Glutamatergic neuron (in vitro differentiated cells): ENCODE results near the gene RIC3. TPM values are rescaled to one million over a fixed set of nuclear protein-coding genes. Genes with fewer than 3 reads are reported as not detected.

Source experiments
- DNase-seq: peaks from one replicate; pipeline ENCODE4 v3.0.0; 2022
- H3K27ac Mint-ChIP-seq: one replicate; pipeline ENCODE4 v1.8.0; 2020; ENCODE audit warnings: mild to moderate bottlenecking, mixed read lengths, inconsistent platforms; ENCODE audit not compliant: unreplicated experiment
- H3K27me3 Mint-ChIP-seq: one replicate; pipeline ENCODE4 v1.8.0; 2020; ENCODE audit warnings: mild to moderate bottlenecking, moderate library complexity, mixed read lengths, inconsistent platforms; ENCODE audit not compliant: unreplicated experiment
- H3K36me3 Mint-ChIP-seq: one replicate; pipeline ENCODE4 v1.8.0; 2020; ENCODE audit warnings: mild to moderate bottlenecking, mixed read lengths, inconsistent platforms; ENCODE audit not compliant: unreplicated experiment
- H3K4me1 Mint-ChIP-seq: one replicate; pipeline ENCODE4 v1.8.0; 2020; ENCODE audit warnings: mild to moderate bottlenecking, low read depth, mixed read lengths, inconsistent platforms; ENCODE audit not compliant: unreplicated experiment
- H3K4me3 Mint-ChIP-seq: one replicate; pipeline ENCODE4 v1.8.0; 2020; ENCODE audit warnings: mild to moderate bottlenecking, mixed read lengths, inconsistent platforms; ENCODE audit not compliant: unreplicated experiment
- H3K9me3 Mint-ChIP-seq: one replicate; pipeline ENCODE4 v1.8.0; 2020; ENCODE audit warnings: mild to moderate bottlenecking, moderate library complexity, mixed read lengths, inconsistent platforms; ENCODE audit not compliant: unreplicated experiment
- total RNA-seq: library from RNA; stranded (reverse); fragmentation: NEBNext Ultra II Directional; extraction: Animal tissue kit (Norgen Biotek cat#: 25700); gene quantifications from one replicate; pipeline ENCODE4 v1.2.1, GENCODE V29; 2021; ENCODE audit not compliant: unreplicated experiment
- TF ChIP-seq, protein P1 (sequence below): fragments of 200-600 bp; sonication (generic); IDR thresholded peaks from one replicate; pipeline ENCODE4 v1.5.0; 2021; ENCODE audit not compliant: partially characterized antibody, unreplicated experiment

RIC3 gene
- total RNA-seq, 1 donor from 2014 or later = 34.4 TPM

DNA sequence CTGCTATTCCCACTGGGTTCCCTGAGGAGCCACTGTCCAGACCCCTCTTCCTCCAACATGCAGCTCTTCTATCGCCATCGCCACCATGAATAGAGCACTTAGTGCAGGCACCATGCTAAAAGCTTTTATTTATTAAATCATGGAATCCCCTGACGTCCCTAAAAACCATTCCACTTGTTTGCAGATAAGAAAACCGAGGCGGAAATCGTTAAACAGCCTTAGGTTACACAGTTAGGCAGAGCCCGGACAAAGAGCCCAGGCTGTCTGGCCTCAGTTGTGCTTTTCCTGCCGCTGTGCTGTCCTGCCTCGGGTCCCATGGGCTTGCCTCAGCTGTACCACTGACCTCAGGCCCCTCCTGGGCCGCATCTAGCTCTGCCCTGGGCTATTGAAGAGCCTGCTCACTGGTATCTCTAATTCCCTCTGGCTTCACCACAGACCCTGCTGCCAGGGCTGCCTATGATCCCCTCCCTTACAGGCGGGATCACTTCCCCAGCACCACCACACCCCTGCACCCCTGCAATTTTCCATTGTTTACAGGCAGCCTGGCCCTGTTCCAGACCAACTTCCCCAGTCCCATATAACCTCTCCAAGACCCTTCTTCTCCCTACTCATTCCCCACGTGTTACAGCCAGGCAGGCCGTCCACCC is 100.8 kb downstream of the RIC3 start:
- peak overlapping the region; percentile 70 for H3K4me3 Mint-ChIP-seq
- DNase-seq = no peak
- TF ChIP-seq, protein P1, sequence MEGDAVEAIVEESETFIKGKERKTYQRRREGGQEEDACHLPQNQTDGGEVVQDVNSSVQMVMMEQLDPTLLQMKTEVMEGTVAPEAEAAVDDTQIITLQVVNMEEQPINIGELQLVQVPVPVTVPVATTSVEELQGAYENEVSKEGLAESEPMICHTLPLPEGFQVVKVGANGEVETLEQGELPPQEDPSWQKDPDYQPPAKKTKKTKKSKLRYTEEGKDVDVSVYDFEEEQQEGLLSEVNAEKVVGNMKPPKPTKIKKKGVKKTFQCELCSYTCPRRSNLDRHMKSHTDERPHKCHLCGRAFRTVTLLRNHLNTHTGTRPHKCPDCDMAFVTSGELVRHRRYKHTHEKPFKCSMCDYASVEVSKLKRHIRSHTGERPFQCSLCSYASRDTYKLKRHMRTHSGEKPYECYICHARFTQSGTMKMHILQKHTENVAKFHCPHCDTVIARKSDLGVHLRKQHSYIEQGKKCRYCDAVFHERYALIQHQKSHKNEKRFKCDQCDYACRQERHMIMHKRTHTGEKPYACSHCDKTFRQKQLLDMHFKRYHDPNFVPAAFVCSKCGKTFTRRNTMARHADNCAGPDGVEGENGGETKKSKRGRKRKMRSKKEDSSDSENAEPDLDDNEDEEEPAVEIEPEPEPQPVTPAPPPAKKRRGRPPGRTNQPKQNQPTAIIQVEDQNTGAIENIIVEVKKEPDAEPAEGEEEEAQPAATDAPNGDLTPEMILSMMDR = no peak
- H3K36me3 Mint-ChIP-seq = no peaks in the 10 kb centered on the region
- H3K27ac Mint-ChIP-seq = peak overlapping the region; percentile 84
- peaks cover 13% of the 10 kb centered on the region for H3K27me3 Mint-ChIP-seq
- peaks cover 7% of the 10 kb centered on the region for H3K9me3 Mint-ChIP-seq
- H3K4me1 Mint-ChIP-seq = peaks cover 42% of the 10 kb centered on the region

DNA sequence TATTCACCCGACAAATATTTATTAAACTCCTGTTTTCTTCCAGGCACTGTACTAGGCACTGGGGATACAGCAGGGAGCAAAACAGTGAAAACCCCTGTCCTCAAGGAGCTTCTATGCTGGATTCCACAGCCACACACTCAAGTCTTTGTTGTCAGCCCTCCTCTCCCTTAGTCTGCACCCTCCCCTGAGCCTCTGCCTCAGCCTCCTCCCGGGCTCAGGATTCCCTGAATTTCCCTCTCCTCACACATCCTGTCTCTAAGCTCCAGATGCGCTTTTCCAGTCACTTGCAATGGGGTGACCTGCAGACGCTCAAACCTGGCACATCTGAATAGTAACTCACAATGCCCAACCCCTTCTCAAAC is 101.3 kb downstream of the RIC3 start:
- TF ChIP-seq, protein P1 = no peak
- peaks cover 7% of the 10 kb centered on the region for H3K9me3 Mint-ChIP-seq
- H3K36me3 Mint-ChIP-seq = no peaks in the 10 kb centered on the region
- DNase-seq = no peak
- H3K27ac Mint-ChIP-seq = peak overlapping the region; percentile 65
- peak overlapping the region; percentile 21 for H3K4me3 Mint-ChIP-seq
- peaks cover 13% of the 10 kb centered on the region for H3K27me3 Mint-ChIP-seq
- peaks cover 41% of the 10 kb centered on the region for H3K4me1 Mint-ChIP-seq

DNA sequence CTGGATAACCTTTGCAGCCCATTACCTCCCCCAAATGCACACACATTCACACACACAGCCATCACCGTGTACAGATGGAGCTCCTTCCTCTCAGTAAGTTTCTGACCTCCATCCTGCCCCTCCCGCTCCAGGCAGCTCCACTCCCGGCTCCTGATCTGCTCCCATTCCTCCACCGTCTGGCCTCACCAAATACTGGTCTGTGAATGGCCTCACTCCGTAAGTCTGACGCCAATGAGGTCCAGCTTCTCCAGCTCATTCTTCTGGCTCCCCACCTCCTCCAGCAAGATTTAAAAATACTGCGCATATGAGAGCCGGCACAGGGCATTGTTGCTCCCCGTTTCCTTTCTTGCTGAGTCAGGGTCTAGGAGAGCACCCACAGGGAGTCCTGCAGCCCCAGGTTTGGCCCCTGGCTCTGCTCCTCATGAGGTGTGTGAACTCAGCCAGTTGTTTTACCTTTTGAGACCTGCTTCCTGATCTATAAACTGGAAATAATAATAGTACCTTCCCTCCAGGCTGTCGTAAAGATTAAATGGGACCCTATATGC is 101.8 kb downstream of the RIC3 start:
- Mint-ChIP-seq H3K36me3 (no peaks in the 10 kb centered on the region), H3K9me3 (peaks cover 7% of the 10 kb centered on the region), H3K27me3 (peaks cover 9% of the 10 kb centered on the region), H3K4me1 (peaks cover 36% of the 10 kb centered on the region), H3K27ac (peak overlapping the region; percentile 7), H3K4me3 (peak overlapping the region; percentile 27)
- TF ChIP-seq, protein P1 = no peak
- DNase-seq = no peak

DNA sequence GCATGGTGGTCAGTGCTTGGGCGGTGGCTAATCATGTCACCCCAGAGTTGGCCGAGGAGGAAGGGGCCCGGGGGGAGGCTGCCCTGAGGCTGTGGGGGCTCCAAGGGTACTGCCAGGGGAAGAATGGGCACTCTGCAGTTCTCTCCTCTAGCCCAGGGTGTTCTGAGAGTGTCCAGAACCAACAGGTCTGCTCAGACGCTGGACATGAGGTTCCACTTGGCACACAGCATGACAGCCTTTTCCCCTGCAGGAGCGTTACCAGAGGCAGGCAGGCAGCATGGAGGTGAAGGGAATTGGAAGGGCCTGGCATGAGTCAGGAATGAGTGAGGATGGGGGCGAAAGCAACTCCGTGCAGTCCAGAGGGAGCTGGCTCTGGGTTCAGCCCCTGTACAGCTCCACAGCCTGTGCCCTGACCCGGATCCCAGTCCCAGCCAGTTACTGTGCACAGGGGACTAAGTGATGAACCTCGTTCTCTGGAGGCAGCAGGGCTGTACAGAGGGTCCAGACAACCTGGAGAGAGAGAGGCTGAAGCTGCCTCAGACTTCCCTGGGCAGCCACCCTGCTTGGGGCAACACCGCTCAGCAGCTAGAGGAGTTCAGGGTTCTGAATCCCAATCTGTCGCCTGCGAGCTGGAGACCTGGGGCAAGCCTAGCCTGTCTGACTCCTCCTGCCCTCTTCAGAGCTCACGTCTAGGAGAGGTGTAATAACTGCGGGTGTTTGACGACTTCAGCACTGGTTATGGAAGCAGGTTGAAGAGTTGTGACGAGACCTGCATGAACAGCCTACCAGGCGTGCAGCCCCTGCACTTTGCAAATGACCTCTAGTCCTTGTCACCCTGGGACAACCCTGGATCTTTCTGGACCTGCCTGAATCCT is 102.6 kb downstream of the RIC3 start:
- Mint-ChIP-seq H3K27me3 (peaks cover 9% of the 10 kb centered on the region), H3K27ac (no peak overlapping the region), H3K9me3 (peaks cover 5% of the 10 kb centered on the region), H3K36me3 (no peaks in the 10 kb centered on the region), H3K4me3 (peak overlapping the region; percentile 27), H3K4me1 (peaks cover 31% of the 10 kb centered on the region)
- TF ChIP-seq, protein P1 = no peak
- no peak for DNase-seq

DNA sequence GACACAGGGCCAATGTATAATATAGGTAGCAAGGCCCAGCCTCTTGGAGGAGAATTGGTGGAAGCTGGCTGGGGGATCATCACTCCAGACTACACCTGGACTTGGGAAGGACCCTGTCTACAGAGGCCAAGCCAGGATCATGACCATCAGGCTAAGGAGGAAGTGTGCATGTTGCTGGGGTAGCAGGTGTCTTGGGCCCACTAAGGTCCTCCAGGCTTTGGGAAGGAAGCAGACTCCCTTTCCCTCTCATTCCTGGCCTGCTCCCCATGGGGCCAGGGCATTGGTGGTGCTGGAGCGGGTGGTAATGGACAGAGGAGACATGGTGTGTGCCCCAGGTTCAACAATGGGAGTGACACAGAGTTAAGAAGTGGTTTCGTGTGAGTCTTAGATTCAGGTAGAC is 103.8 kb downstream of the RIC3 start:
- peaks cover 28% of the 10 kb centered on the region for H3K4me1 Mint-ChIP-seq

More for the DNA sequence above, 103.8 kb downstream of the RIC3 start:
- Mint-ChIP-seq H3K4me3 (no peak overlapping the region), H3K36me3 (no peaks in the 10 kb centered on the region), H3K27me3 (peaks cover 9% of the 10 kb centered on the region), H3K27ac (no peak overlapping the region), H3K9me3 (peaks cover 5% of the 10 kb centered on the region)
- TF ChIP-seq, protein P1 = no peak
- no peak for DNase-seq
